ENCODE data around the gene KCTD21.

KCTD21 gene

DNA sequence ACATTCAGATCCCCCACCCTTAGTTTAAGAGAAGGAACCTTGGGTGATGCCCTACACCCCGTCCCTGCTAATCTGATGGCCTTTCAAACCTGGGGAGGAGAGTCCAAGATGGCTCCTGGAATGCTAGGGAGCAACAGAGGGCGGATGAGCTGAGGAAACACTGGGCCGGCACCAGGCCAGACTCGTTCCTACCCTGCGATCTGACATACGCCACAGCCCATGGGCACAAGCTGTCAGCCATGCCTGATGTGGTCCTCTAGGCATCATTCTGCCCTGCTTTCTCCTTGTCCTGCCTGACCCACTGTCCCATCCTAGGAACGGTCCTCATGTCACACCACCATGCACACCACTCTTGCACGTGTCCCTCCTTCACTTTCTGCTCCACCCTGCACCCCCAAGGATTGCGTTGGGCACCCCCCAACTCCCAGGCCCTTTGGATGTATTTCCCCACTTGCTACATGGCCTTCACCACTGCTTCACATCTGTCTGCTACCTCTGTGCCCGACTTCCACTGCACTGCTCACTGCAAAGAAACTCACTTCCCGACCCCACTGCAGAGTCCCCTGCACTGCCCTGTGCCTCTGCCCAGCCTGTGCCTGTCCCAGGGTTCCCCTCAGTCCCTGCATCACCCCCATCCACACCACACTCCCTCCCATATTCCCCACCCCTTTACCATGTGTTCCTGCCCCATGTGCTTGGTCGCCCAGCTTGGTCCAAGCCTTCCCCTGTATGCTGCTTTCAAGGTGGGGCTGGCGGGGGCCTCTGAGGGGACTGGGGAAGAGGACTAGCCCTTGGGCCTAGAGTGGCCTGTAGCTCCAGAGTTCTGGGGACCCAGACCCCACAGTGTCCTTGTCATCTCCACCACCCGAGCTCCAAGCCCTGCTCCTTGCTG, 29.5 kb upstream of the KCTD21 start:
- TF ChIP-seq, protein P1, sequence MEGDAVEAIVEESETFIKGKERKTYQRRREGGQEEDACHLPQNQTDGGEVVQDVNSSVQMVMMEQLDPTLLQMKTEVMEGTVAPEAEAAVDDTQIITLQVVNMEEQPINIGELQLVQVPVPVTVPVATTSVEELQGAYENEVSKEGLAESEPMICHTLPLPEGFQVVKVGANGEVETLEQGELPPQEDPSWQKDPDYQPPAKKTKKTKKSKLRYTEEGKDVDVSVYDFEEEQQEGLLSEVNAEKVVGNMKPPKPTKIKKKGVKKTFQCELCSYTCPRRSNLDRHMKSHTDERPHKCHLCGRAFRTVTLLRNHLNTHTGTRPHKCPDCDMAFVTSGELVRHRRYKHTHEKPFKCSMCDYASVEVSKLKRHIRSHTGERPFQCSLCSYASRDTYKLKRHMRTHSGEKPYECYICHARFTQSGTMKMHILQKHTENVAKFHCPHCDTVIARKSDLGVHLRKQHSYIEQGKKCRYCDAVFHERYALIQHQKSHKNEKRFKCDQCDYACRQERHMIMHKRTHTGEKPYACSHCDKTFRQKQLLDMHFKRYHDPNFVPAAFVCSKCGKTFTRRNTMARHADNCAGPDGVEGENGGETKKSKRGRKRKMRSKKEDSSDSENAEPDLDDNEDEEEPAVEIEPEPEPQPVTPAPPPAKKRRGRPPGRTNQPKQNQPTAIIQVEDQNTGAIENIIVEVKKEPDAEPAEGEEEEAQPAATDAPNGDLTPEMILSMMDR (IDR thresholded peaks at IDR 0.05; ENCODE audit: borderline replicate concordance, insufficient read depth, low read depth, low read length) = no peak
- H3K4me3 ChIP-seq (ENCODE audit: low read depth, low read length) = no peak overlapping the region

DNA sequence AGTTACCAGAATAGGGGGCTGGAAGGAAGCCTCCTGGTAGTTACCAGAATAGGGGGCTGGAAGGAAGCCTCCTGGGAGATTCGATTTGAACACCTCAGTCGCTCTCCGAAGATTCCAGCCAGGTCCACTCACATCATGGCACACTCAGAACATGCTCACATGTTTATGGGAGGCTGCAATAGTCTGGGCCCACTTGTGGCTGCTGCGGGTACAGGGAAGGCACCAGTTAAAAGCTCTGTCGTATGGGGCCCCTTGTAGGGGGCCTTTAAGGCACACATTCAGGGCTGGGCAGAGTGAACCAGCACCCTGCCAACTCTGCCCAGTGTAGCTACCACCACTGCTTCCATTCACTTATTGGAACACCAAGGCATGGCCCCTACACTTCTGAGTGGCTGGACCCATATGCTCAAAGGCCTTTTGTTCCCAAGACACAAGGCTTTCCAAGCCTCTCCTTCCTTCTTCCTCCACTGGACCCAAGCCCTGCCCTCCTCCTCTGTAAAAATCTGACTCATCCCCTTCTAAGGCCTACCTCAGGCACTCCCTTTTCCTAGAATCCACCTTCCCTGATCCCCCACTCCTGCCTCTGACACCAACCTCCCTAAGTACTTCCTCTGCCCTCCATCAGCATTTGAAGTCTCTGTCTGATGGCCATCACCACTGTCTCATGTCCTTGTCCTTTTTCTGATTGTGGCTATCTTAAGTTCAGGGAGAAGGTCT, 28.3 kb upstream of the KCTD21 start:
- no peak overlapping the region for H3K4me3 ChIP-seq (ENCODE audit: low read depth, low read length)
- TF ChIP-seq, protein P1 (IDR thresholded peaks at IDR 0.05; ENCODE audit: borderline replicate concordance, insufficient read depth, low read depth, low read length) = no peak

GRCh38 chr11:78216021-78216420, 27.6 kb upstream of the KCTD21 start:
- TF ChIP-seq, protein P1 (IDR thresholded peaks at IDR 0.05; ENCODE audit: borderline replicate concordance, insufficient read depth, low read depth, low read length) = no peak
- no peak overlapping the region for H3K4me3 ChIP-seq (ENCODE audit: low read depth, low read length)

GRCh38 chr11:78214331-78215194, 26.1 kb upstream of the KCTD21 start:
- H3K4me3 ChIP-seq (ENCODE audit: low read depth, low read length) = no peak overlapping the region
- TF ChIP-seq, protein P1 (IDR thresholded peaks at IDR 0.05; ENCODE audit: borderline replicate concordance, insufficient read depth, low read depth, low read length) = no peak

DNA sequence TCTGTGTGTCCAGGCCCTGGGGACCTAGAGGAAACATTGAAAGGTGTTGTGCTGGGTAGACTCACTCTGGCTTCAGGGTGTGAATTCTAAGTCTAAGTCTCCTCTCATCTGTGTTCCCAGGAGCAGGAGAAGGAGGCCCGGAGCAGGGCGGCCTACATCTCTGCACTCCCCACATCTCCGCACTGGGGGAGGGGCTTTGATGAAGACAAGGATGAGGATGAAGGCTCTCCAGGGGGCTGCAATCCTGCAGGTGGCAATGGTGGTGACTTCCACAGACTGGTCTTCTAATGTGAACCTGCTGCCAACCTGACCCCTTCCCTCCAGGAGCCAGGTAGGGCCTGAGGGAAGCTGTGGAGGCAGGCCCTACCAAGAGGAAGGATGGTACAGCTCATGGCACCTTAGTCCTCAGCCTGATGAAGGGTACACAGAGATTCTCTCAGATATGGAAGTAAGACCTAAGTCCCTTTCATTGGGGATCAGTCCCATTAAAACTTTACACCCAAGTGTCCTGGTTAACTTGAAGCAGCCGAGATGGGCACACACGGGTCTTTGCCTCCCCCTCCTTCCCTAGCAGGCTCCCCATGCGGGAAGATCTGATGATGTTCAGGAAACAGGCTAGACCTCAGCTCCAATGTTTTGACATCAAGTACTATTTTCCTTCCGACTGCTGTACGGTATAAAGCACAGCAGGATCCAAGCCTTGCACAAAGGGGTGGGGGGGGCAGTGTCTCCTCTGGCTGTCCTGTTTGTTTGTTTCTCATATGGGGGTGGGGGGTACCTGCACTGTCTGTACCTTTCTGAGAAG, 25.3 kb upstream of the KCTD21 start:
- TF ChIP-seq, protein P1 (IDR thresholded peaks at IDR 0.05; ENCODE audit: borderline replicate concordance, insufficient read depth, low read depth, low read length) = no peak
- no peak overlapping the region for H3K4me3 ChIP-seq (ENCODE audit: low read depth, low read length)

Data from GM12875 (cell line).